ENCODE data around the gene PSMF1. TPM values are rescaled to one million over a fixed set of nuclear protein-coding genes. Genes with fewer than 3 reads are reported as not detected.

PSMF1 gene
- polyA plus RNA-seq, 1 donor from 2014 or later: 236 TPM

DNA sequence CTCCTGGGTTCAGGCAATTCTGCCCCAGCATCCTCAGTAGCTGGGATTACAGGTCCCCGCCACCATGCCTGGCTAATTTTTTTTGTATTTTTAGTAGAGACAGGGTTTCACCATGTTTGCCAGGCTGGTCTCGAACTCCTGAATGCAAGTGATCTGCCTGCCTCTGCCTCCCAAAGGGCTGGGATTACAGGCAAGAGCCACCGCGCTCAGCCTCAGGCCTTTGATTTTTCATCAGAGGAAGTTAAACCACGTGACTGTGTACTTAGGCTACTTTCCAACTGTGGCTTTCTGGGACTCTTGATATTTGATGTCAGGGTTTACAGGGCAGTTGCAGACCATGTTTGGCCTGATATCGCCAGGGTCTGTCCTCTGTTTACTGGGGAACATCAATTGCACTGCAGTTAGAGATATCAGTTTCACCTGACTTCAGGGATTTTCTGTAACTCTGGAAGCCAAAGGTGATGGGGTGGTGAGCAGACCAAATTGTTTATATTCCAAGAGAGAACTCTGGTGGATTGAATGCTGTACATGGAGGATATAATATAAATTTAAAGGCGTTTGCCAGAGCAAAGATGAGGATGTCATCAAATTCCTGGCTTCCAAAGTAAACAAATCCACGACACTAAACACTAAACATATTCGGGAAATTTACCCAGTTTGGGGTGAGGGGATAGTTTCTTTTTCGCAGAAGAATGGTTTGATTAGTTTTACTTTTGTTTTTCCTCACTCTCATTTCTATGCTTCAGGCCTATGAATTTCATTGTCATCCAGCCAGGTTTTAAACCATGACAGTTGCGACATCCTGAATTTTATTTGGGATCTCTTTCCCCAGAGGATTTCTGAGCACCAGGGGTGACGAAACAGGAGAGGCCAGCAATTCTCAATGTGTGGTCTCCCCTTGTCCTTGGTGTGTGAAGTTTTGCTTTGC is 4.2 kb downstream of the PSMF1 start:
- H3K36me3 ChIP-seq (ENCODE audit: insufficient read depth, low read length): peaks cover 6% of the 10 kb centered on the region
- no peak overlapping the region for H2AFZ ChIP-seq (ENCODE audit: low read depth, low read length)
- peak overlapping the region; percentile 100 for H3K4me3 ChIP-seq (ENCODE audit: low read length)
- H3K79me2 ChIP-seq (replicated peaks; ENCODE audit: insufficient read depth, low read length): peaks cover 58% of the 10 kb centered on the region
- no peak overlapping the region for H3K4me2 ChIP-seq (ENCODE audit: low read length)
- no peak overlapping the region for H3K9ac ChIP-seq (ENCODE audit: low read length)
- no peaks in the 10 kb centered on the region for H3K27me3 ChIP-seq (ENCODE audit: insufficient read depth, low read depth, low read length)
- H3F3A ChIP-seq (ENCODE audit: insufficient read depth, low read length, poor library complexity, severe bottlenecking): no peaks in the 10 kb centered on the region
- H4K20me1 ChIP-seq (ENCODE audit: insufficient read depth): no peaks in the 10 kb centered on the region
- no peaks in the 10 kb centered on the region for H3K9me3 ChIP-seq (ENCODE audit: low read length)
- TF ChIP-seq, protein P1, sequence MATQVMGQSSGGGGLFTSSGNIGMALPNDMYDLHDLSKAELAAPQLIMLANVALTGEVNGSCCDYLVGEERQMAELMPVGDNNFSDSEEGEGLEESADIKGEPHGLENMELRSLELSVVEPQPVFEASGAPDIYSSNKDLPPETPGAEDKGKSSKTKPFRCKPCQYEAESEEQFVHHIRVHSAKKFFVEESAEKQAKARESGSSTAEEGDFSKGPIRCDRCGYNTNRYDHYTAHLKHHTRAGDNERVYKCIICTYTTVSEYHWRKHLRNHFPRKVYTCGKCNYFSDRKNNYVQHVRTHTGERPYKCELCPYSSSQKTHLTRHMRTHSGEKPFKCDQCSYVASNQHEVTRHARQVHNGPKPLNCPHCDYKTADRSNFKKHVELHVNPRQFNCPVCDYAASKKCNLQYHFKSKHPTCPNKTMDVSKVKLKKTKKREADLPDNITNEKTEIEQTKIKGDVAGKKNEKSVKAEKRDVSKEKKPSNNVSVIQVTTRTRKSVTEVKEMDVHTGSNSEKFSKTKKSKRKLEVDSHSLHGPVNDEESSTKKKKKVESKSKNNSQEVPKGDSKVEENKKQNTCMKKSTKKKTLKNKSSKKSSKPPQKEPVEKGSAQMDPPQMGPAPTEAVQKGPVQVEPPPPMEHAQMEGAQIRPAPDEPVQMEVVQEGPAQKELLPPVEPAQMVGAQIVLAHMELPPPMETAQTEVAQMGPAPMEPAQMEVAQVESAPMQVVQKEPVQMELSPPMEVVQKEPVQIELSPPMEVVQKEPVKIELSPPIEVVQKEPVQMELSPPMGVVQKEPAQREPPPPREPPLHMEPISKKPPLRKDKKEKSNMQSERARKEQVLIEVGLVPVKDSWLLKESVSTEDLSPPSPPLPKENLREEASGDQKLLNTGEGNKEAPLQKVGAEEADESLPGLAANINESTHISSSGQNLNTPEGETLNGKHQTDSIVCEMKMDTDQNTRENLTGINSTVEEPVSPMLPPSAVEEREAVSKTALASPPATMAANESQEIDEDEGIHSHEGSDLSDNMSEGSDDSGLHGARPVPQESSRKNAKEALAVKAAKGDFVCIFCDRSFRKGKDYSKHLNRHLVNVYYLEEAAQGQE (IDR thresholded peaks at IDR 0.05; ENCODE audit: borderline replicate concordance): no peak
- no peaks in the 10 kb centered on the region for H3K9me2 ChIP-seq (ENCODE audit: insufficient read depth, low read length)
- no peak overlapping the region for H3K27ac ChIP-seq (ENCODE audit: low read length)

DNA sequence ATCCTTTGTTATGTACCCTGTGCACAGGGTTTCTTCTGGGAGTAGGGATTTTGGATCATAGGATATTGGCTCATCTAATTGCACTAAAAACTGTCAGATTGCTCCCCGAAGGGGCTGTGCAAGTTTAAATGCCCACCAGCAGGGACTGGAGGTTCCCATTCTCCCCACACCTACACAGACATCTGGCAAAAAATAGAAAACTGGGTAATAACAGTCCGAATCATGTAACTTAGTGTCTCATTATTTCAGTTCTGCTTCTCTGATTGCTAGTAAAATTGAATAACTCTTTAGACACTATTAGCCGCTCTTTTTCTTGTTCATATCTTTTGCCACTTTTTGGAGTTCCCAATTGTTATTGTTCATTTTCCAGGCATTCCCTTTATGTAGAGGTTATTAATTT is 5.3 kb downstream of the PSMF1 start:
- H3K27ac ChIP-seq (ENCODE audit: low read length): no peak overlapping the region

More for the DNA sequence above, 5.3 kb downstream of the PSMF1 start:
- Histone ChIP-seq H2AFZ (ENCODE audit: low read depth, low read length) (no peak overlapping the region), H3K27me3 (ENCODE audit: insufficient read depth, low read depth, low read length) (no peaks in the 10 kb centered on the region), H3K9me2 (ENCODE audit: insufficient read depth, low read length) (no peaks in the 10 kb centered on the region), H3K79me2 (replicated peaks; ENCODE audit: insufficient read depth, low read length) (peaks cover 55% of the 10 kb centered on the region), H4K20me1 (ENCODE audit: insufficient read depth) (no peaks in the 10 kb centered on the region), H3F3A (ENCODE audit: insufficient read depth, low read length, poor library complexity, severe bottlenecking) (no peaks in the 10 kb centered on the region), H3K9me3 (ENCODE audit: low read length) (no peaks in the 10 kb centered on the region), H3K9ac (ENCODE audit: low read length) (no peak overlapping the region), H3K4me2 (ENCODE audit: low read length) (no peak overlapping the region), H3K36me3 (ENCODE audit: insufficient read depth, low read length) (peaks cover 6% of the 10 kb centered on the region), H3K4me3 (ENCODE audit: low read length) (no peak overlapping the region)
- no peak for TF ChIP-seq SMC3 (conservative IDR thresholded peaks at IDR 0.05; ENCODE audit: poor library complexity)
- TF ChIP-seq, protein P1 (IDR thresholded peaks at IDR 0.05; ENCODE audit: borderline replicate concordance): no peak
- no peak for TF ChIP-seq MXI1 (conservative IDR thresholded peaks at IDR 0.05; ENCODE audit: poor library complexity, severe bottlenecking)
- TF ChIP-seq TAF1 (IDR thresholded peaks at IDR 0.05; ENCODE audit: low read depth): no peak
- TF ChIP-seq POLR2AphosphoS5 (IDR thresholded peaks at IDR 0.05): no peak
- TF ChIP-seq, protein P2, sequence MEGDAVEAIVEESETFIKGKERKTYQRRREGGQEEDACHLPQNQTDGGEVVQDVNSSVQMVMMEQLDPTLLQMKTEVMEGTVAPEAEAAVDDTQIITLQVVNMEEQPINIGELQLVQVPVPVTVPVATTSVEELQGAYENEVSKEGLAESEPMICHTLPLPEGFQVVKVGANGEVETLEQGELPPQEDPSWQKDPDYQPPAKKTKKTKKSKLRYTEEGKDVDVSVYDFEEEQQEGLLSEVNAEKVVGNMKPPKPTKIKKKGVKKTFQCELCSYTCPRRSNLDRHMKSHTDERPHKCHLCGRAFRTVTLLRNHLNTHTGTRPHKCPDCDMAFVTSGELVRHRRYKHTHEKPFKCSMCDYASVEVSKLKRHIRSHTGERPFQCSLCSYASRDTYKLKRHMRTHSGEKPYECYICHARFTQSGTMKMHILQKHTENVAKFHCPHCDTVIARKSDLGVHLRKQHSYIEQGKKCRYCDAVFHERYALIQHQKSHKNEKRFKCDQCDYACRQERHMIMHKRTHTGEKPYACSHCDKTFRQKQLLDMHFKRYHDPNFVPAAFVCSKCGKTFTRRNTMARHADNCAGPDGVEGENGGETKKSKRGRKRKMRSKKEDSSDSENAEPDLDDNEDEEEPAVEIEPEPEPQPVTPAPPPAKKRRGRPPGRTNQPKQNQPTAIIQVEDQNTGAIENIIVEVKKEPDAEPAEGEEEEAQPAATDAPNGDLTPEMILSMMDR (IDR thresholded peaks at IDR 0.05; ENCODE audit: poor library complexity, severe bottlenecking): no peak
- TF ChIP-seq RAD21 (conservative IDR thresholded peaks at IDR 0.05): no peak
- TF ChIP-seq EP300 (conservative IDR thresholded peaks at IDR 0.05; ENCODE audit: poor library complexity, severe bottlenecking): no peak
